HFFc6 (cell line): Measurements from ENCODE around the gene PPP1R9A. TPM values are rescaled to one million over a fixed set of nuclear protein-coding genes. Genes with fewer than 3 reads are reported as not detected.

Experiments used
- DNase-seq: peaks from one replicate; pipeline ENCODE4 v3.0.0-alpha.2; 2018
- H3K27ac Mint-ChIP-seq: 2 replicates; pipeline ENCODE4 v1.8.0; 2020; ENCODE audit warnings: mild to moderate bottlenecking, mixed read lengths
- H3K27me3 Mint-ChIP-seq: 2 replicates; pipeline ENCODE4 v1.8.0; 2021; ENCODE audit warnings: mild to moderate bottlenecking, moderate library complexity, mixed read lengths; ENCODE audit not compliant: insufficient read depth
- H3K36me3 Mint-ChIP-seq: 2 replicates; pipeline ENCODE4 v1.8.0; 2021; ENCODE audit warnings: low read depth, mixed read lengths
- H3K4me1 Mint-ChIP-seq: 2 replicates; pipeline ENCODE4 v1.8.0; 2020; ENCODE audit warnings: low read depth, mixed read lengths
- H3K4me3 Mint-ChIP-seq: 2 replicates; pipeline ENCODE4 v1.8.0; 2020; ENCODE audit warnings: mild to moderate bottlenecking, moderate library complexity, mixed read lengths
- H3K9me3 Mint-ChIP-seq: 2 replicates; pipeline ENCODE4 v1.8.0; 2020; ENCODE audit warnings: mild to moderate bottlenecking, mixed read lengths
- CTCF ChIP-seq: fragments of 200-600 bp; sonication (generic); IDR thresholded peaks from 2 replicates; pipeline ENCODE4 v1.5.0; 2021; ENCODE audit warnings: antibody characterized with exemption, mild to moderate bottlenecking
- total RNA-seq, 6 experiments: library from RNA; stranded (reverse); fragmentation: NEBNext Ultra II Directional; extraction: Animal tissue kit (Norgen Biotek cat#: 25700); gene quantifications; 2 replicates in 1 of 6; 3 replicates in 5 of 6; pipeline ENCODE4 v1.2.3, GENCODE V29; 2021

PPP1R9A gene
- total RNA-seq, 6 experiments from 2014 or later: not detected

DNA sequence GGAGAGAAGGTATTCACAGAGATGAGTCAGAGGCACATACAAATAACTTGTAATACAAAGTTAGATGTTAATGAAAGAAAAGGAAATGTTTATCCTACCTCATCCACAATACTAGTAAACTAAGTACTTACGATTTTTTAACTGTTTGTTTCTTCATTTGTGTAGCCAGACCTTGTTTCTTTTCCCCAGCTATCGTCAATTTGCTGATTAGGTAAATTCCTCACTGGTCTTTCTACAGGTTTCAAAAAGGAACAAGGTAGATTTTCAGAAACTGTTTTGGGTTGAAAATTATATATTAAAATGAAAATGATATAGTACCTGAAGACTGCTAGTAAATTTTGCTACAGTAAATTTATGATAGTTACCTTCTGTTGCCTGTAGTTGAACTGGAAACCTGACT lies 360.4 kb downstream of the PPP1R9A start:
- DNase-seq: no peak
- H3K4me1 Mint-ChIP-seq: no peaks in the 10 kb centered on the region
- peaks cover 3% of the 10 kb centered on the region; the same call in 1 of the 2 replicates for H3K27me3 Mint-ChIP-seq
- H3K36me3 Mint-ChIP-seq: no peaks in the 10 kb centered on the region
- no peak for TF ChIP-seq CTCF
- no peak overlapping the region for H3K4me3 Mint-ChIP-seq
- H3K27ac Mint-ChIP-seq: no peak overlapping the region
- H3K9me3 Mint-ChIP-seq: no peaks in the 10 kb centered on the region

- Mint-ChIP-seq H3K27ac (no peak overlapping the region), H3K9me3 (no peaks in the 10 kb centered on the region), H3K36me3 (no peaks in the 10 kb centered on the region), H3K4me3 (no peak overlapping the region), H3K4me1 (no peaks in the 10 kb centered on the region), H3K27me3 (peaks cover 3% of the 10 kb centered on the region)
- DNase-seq: no peak
- no peak for TF ChIP-seq CTCF
Observed at GRCh38 chr7:95269640-95270039, 362.2 kb downstream of the PPP1R9A start.

- H3K4me3 Mint-ChIP-seq: no peak overlapping the region
- no peak for TF ChIP-seq CTCF
- H3K27me3 Mint-ChIP-seq: peaks cover 3% of the 10 kb centered on the region
- H3K36me3 Mint-ChIP-seq: no peaks in the 10 kb centered on the region
- H3K9me3 Mint-ChIP-seq: no peaks in the 10 kb centered on the region
- no peak for DNase-seq
- H3K27ac Mint-ChIP-seq: no peak overlapping the region
- H3K4me1 Mint-ChIP-seq: no peaks in the 10 kb centered on the region
Observed at GRCh38 chr7:95276114-95276513, 368.7 kb downstream of the PPP1R9A start.

- peaks cover 3% of the 10 kb centered on the region; the same call in 1 of the 2 replicates for H3K27me3 Mint-ChIP-seq
- TF ChIP-seq CTCF: no peak
- no peak overlapping the region for H3K27ac Mint-ChIP-seq
- no peaks in the 10 kb centered on the region for H3K36me3 Mint-ChIP-seq
- no peaks in the 10 kb centered on the region for H3K9me3 Mint-ChIP-seq
- no peak overlapping the region for H3K4me3 Mint-ChIP-seq
- DNase-seq: no peak
- H3K4me1 Mint-ChIP-seq: no peaks in the 10 kb centered on the region
Observed at GRCh38 chr7:95279417-95279816, 372.0 kb downstream of the PPP1R9A start.

GRCh38 chr7:95286096-95286495 lies 378.7 kb downstream of the PPP1R9A start:
- Mint-ChIP-seq H3K9me3 (no peaks in the 10 kb centered on the region; the same call in 1 of the 2 replicates), H3K4me1 (no peaks in the 10 kb centered on the region)
- DNase-seq: no peak

More at GRCh38 chr7:95286096-95286495, 378.7 kb downstream of the PPP1R9A start:
- peaks cover 3% of the 10 kb centered on the region; the same call in 1 of the 2 replicates for H3K27me3 Mint-ChIP-seq
- H3K4me3 Mint-ChIP-seq: no peak overlapping the region
- no peak overlapping the region for H3K27ac Mint-ChIP-seq
- TF ChIP-seq CTCF: no peak
- H3K36me3 Mint-ChIP-seq: no peaks in the 10 kb centered on the region
